IMR-90 (cell line): ENCODE data around the gene NOSTRIN. TPM values are rescaled to one million over a fixed set of nuclear protein-coding genes. Genes with fewer than 3 reads are reported as not detected.

ENCODE experiments used
- ATAC-seq: fragments of 200-7000 bp; cut with Tn5 transposase; 2 replicates; pipeline ENCODE4 v1.9.1; 2020; ENCODE audit warnings: low read depth, mild to moderate bottlenecking, moderate library complexity
- BruUV-seq: library from RNA; stranded (reverse); fragments of 400-500 nt; replicated peaks from 2 replicates; lab custom pipeline; 2021; lab: Mats Ljungman, UMichigan
- CTCF ChIA-PET: fragments of 300-600 bp; formaldehyde crosslinking; extraction: SDS; loops from one replicate; lab custom pipeline; 2021; ENCODE audit warnings: antibody characterized with exemption; lab: Yijun Ruan, JAX
- POLR2A ChIA-PET: fragments of 300-600 bp; sonication (Branson Sonifier 250); formaldehyde crosslinking; loops from one replicate; lab custom pipeline; 2022; ENCODE audit warnings: antibody characterized with exemption; ENCODE audit not compliant: unreplicated experiment; lab: Charles Lee
- DNase-seq: peaks from one replicate; pipeline ENCODE4 v3.0.0; 2013
- H2AFZ ChIP-seq: replicated peaks from 2 replicates; pipeline ENCODE3; 2013; ENCODE audit warnings: low read length, mild to moderate bottlenecking; ENCODE audit not compliant: poor library complexity
- H2AK5ac ChIP-seq: 2 replicates; pipeline ENCODE4 v1.6.1; 2013; ENCODE audit warnings: low read depth, low read length, inconsistent platforms
- H2AK9ac ChIP-seq: replicated peaks from 2 replicates; pipeline ENCODE3; 2013; ENCODE audit warnings: mild to moderate bottlenecking, low read depth, low read length, moderate library complexity; ENCODE audit not compliant: poor library complexity
- H2BK120ac ChIP-seq: 2 replicates; pipeline ENCODE4 v1.6.1; 2013; ENCODE audit warnings: low read depth, low read length, inconsistent platforms
- H2BK15ac ChIP-seq: 3 replicates; pipeline ENCODE4 v1.6.1; 2013; ENCODE audit warnings: low read depth, low read length, inconsistent platforms
- H2BK20ac ChIP-seq: 2 replicates; pipeline ENCODE4 v1.6.1; 2013; ENCODE audit warnings: low read depth, mild to moderate bottlenecking, inconsistent platforms, low read length, moderate library complexity
- H2BK5ac ChIP-seq: 2 replicates; pipeline ENCODE4 v1.6.1; 2013; ENCODE audit warnings: mild to moderate bottlenecking, low read depth, low read length, inconsistent platforms; ENCODE audit not compliant: poor library complexity, severe bottlenecking
- H3K14ac ChIP-seq: replicated peaks from 2 replicates; pipeline ENCODE4 v1.6.1; 2013; ENCODE audit warnings: low read depth, low read length, inconsistent platforms
- H3K18ac ChIP-seq: 2 replicates; pipeline ENCODE4 v1.6.1; 2013; ENCODE audit warnings: low read depth, low read length, control low read depth
- H3K23ac ChIP-seq: 2 replicates; pipeline ENCODE4 v1.6.1; 2013; ENCODE audit warnings: low read depth, low read length, inconsistent platforms
- H3K27ac ChIP-seq: 2 replicates; pipeline ENCODE4 v1.5.1; 2013; ENCODE audit warnings: mild to moderate bottlenecking, control low read depth, low read length; ENCODE audit not compliant: insufficient read depth
- H3K27me3 ChIP-seq: 2 replicates; pipeline ENCODE4 v1.6.1; 2013; ENCODE audit warnings: low read length; ENCODE audit not compliant: control insufficient read depth, insufficient read depth
- H3K36me3 ChIP-seq: 2 replicates; pipeline ENCODE4 v1.6.1; 2013; ENCODE audit warnings: low read length, mixed read lengths; ENCODE audit not compliant: control insufficient read depth, insufficient read depth
- H3K4ac ChIP-seq: 2 replicates; pipeline ENCODE4 v1.6.1; 2013; ENCODE audit warnings: low read depth, low read length, inconsistent platforms
- H3K4me1 ChIP-seq: 2 replicates; pipeline ENCODE4 v1.6.1; 2013; ENCODE audit warnings: low read length, mixed read lengths; ENCODE audit not compliant: control insufficient read depth, insufficient read depth
- H3K4me2 ChIP-seq: 2 replicates; pipeline ENCODE4 v1.6.1; 2013; ENCODE audit warnings: low read depth, mild to moderate bottlenecking, control low read depth, low read length, moderate library complexity
- H3K4me3 ChIP-seq: 2 replicates; pipeline ENCODE4 v1.5.1; 2013; ENCODE audit warnings: low read depth, mild to moderate bottlenecking, control low read depth, low read length, moderate library complexity; ENCODE audit not compliant: insufficient read depth
- H3K56ac ChIP-seq: 2 replicates; pipeline ENCODE4 v1.6.1; 2013; ENCODE audit warnings: low read length, inconsistent platforms; ENCODE audit not compliant: insufficient read depth; ENCODE audit errors: extremely low read depth
- H3K79me1 ChIP-seq, 2 experiments: 2 replicates each; pipeline ENCODE4 v1.6.1; 2013; ENCODE audit warnings: low read length in 2 of 2, inconsistent platforms in 1 of 2, low read depth in 1 of 2
- H3K9ac ChIP-seq: 2 replicates; pipeline ENCODE4 v1.6.1; 2013; ENCODE audit warnings: low read depth, low read length, control low read depth
- H3K9me1 ChIP-seq: 2 replicates; pipeline ENCODE4 v1.6.1; 2013; ENCODE audit warnings: low read length, inconsistent platforms; ENCODE audit not compliant: insufficient read depth
- H3K9me3 ChIP-seq: 2 replicates; pipeline ENCODE4 v1.6.1; 2013; ENCODE audit warnings: low read length; ENCODE audit not compliant: control insufficient read depth, insufficient read depth
- H4K20me1 ChIP-seq: 2 replicates; pipeline ENCODE4 v1.6.1; 2013; ENCODE audit warnings: low read length, inconsistent platforms; ENCODE audit not compliant: insufficient read depth
- H4K5ac ChIP-seq: 2 replicates; pipeline ENCODE4 v1.6.1; 2013; ENCODE audit warnings: mild to moderate bottlenecking, low read depth, low read length, control low read depth
- H4K8ac ChIP-seq, 2 experiments: 2 replicates each; pipeline ENCODE4 v1.6.1; 2013; ENCODE audit warnings: low read depth in 2 of 2, low read length in 2 of 2, control low read depth in 1 of 2, inconsistent platforms in 1 of 2
- H4K91ac ChIP-seq: 2 replicates; pipeline ENCODE4 v1.6.1; 2013; ENCODE audit warnings: low read depth, low read length, inconsistent platforms; ENCODE audit not compliant: insufficient read depth
- CEBPB ChIP-seq: IDR thresholded peaks from 2 replicates; pipeline ENCODE4 v1.6.1; 2012; ENCODE audit warnings: low read depth, low read length, improper control_type of control experiment
- CHD1 ChIP-seq: IDR thresholded peaks from 2 replicates; pipeline ENCODE4 v1.6.1; 2012; ENCODE audit warnings: low read depth, low read length, improper control_type of control experiment
- MAFK ChIP-seq: IDR thresholded peaks from 2 replicates; pipeline ENCODE4 v1.6.1; 2012; ENCODE audit warnings: low read depth, low read length, improper control_type of control experiment
- MXI1 ChIP-seq: IDR thresholded peaks from 2 replicates; pipeline ENCODE4 v1.6.1; 2012; ENCODE audit warnings: low read depth, mild to moderate bottlenecking, low read length, moderate library complexity, borderline replicate concordance
- NFE2L2 ChIP-seq: fragments of 150-350 bp; IDR thresholded peaks from 2 replicates; pipeline ENCODE4 v1.6.1; 2016; ENCODE audit warnings: low read depth, mild to moderate bottlenecking, low read length
- POLR2A ChIP-seq: IDR thresholded peaks from 2 replicates; pipeline ENCODE4 v1.6.1; 2012; ENCODE audit warnings: mild to moderate bottlenecking, low read depth, low read length
- RCOR1 ChIP-seq: IDR thresholded peaks from 2 replicates; pipeline ENCODE4 v1.6.1; 2012; ENCODE audit warnings: mild to moderate bottlenecking, low read length, improper control_type of control experiment; ENCODE audit not compliant: insufficient replicate concordance
- RFX5 ChIP-seq: IDR thresholded peaks from 2 replicates; pipeline ENCODE4 v1.8.0; 2012; ENCODE audit warnings: low read depth, mild to moderate bottlenecking, low read length, moderate library complexity
- WGBS, 2 experiments: methylation state at CpG; one replicate each; pipeline versions ENCODE4 v1.1.5 to v1.1.7; 2013; ENCODE audit warnings: missing lambda C conversion rate in 2 of 2; ENCODE audit not compliant: insufficient read length in 1 of 2; ENCODE audit errors: extremely low coverage in 2 of 2; 5-methylcytosine and 5-hydroxymethylcytosine counted together
- dilution Hi-C: fragments of 300-500 bp; cut with HindIII; formaldehyde crosslinking; loops from one replicate; pipeline ENCODE4 v1.14.3; 2018; ENCODE audit warnings: low sequenced_read_pairs; ENCODE audit not compliant: unreplicated experiment
- in situ Hi-C: fragments of 300-500 bp; cut with MboI; formaldehyde crosslinking; loops from 3 replicates; pipeline ENCODE4 v1.14.3; 2019; ENCODE audit warnings: low sequenced_read_pairs, inconsistent platforms, mixed read lengths
- intact Hi-C: fragments of 100-400 bp; cut with micrococcal nuclease; formaldehyde crosslinking; loops from 2 replicates; pipeline ENCODE4 v1.10.0; 2022
- polyA plus RNA-seq, 3 experiments: library from polyadenylated mRNA; depleted of rRNA; stranded (reverse); fragments of >200 nt; gene quantifications; 2 replicates each; pipeline ENCODE4 v1.2.3, GENCODE V29; 2012; ENCODE audit warnings: low replicate concordance in 1 of 3
- total RNA-seq: library from RNA; depleted of rRNA; stranded (reverse); fragments of >200 nt; gene quantifications from 2 replicates; pipeline ENCODE4 v1.2.3, GENCODE V29; 2012
- TF ChIP-seq, protein P1 (sequence below): fragments of 150-350 bp; IDR thresholded peaks from 2 replicates; pipeline ENCODE4 v1.6.1; 2017; ENCODE audit warnings: mild to moderate bottlenecking, antibody characterized with exemption, low read length, low read depth

Gene NOSTRIN
- total and polyA plus RNA-seq, 2 of the 4 experiments (the other 2 are of a cell fraction) = 0.15 to 0.18 TPM

DNA sequence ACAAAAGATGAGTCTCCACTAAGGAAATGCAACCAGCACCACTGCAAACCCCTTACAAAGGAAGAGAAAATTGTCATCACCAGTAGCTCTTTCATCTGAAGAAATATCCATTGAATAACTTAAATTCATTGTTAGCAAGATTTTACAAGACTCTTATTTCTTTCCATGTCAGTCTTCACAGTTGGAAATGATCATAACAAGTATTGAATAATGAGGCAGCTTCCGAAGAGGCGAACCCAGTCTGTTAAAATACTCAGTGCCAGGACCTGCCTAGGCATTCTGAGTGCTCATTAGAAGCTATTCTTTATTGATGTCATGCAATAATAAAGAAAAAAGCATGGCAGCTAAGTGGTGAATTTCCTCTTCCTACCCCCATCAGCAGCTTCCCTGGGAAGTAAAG, 33.5 kb downstream of the NOSTRIN start:
- Histone ChIP-seq H3K23ac (no peak overlapping the region), H2AK9ac (no peak overlapping the region), H3K14ac (no peak overlapping the region), H4K91ac (no peak overlapping the region), H2AK5ac (no peak overlapping the region), H3K4me3 (no peak overlapping the region), H3K9me3 (no peaks in the 10 kb centered on the region; the same call in 1 of the 2 replicates), H3K27me3 (no peaks in the 10 kb centered on the region), H4K8ac (no peak overlapping the region), H2BK5ac (no peak overlapping the region), H3K9me1 (no peaks in the 10 kb centered on the region), H3K18ac (no peak overlapping the region), H2BK20ac (no peak overlapping the region), H4K5ac (no peak overlapping the region), H2AFZ (no peak overlapping the region), H4K20me1 (no peaks in the 10 kb centered on the region), H3K56ac (no peak overlapping the region), H3K9ac (no peak overlapping the region), H3K4ac (no peak overlapping the region), H3K4me2 (no peak overlapping the region), H3K4me1 (no peaks in the 10 kb centered on the region), H3K27ac (no peak overlapping the region), H3K79me1 (no peaks in the 10 kb centered on the region), H2BK120ac (no peak overlapping the region), H2BK15ac (no peak overlapping the region), H3K36me3 (no peaks in the 10 kb centered on the region)
- no CpG with 5 or more reads among the region's 2 CpGs for WGBS, 2 experiments
- in situ Hi-C loops (no loop called here), dilution Hi-C loops (no loop called here), intact Hi-C loops (no loop called here)
- CTCF ChIA-PET = interaction anchor here (0.7 kb wide), 1 partner anchor 12 kb away, joined by 3 read pairs; no protein-coding TSS in a partner anchor
- ATAC-seq (no peak), DNase-seq (no peak)
- POLR2A ChIA-PET = no interaction called here
- no TSS peak for BruUV-seq
- TF ChIP-seq, protein P1, sequence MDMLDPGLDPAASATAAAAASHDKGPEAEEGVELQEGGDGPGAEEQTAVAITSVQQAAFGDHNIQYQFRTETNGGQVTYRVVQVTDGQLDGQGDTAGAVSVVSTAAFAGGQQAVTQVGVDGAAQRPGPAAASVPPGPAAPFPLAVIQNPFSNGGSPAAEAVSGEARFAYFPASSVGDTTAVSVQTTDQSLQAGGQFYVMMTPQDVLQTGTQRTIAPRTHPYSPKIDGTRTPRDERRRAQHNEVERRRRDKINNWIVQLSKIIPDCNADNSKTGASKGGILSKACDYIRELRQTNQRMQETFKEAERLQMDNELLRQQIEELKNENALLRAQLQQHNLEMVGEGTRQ = no peak
- TF ChIP-seq RFX5 = no peak
- TF ChIP-seq NFE2L2 = no peak
- TF ChIP-seq POLR2A = no peak
- TF ChIP-seq MAFK = no peak
- no peak for TF ChIP-seq MXI1
- no peak for TF ChIP-seq RCOR1
- no peak for TF ChIP-seq CHD1
- TF ChIP-seq CEBPB = no peak
